Spinal cord (tissue), 10 donors: ENCODE measurements around the gene MUC5B. TPM values are rescaled to one million over a fixed set of nuclear protein-coding genes. Genes with fewer than 3 reads are reported as not detected.

ENCODE experiments used
- DNase-seq, 6 donors: peaks; one replicate each; pipeline versions ENCODE4 v3.0.0 to v3.0.0-alpha.2; 2013 to 2015; ENCODE audit warnings: low spot score in 6 of 6, low read depth in 4 of 6
- H3K27ac ChIP-seq: one replicate; pipeline ENCODE4 v1.5.1; 2013; ENCODE audit warnings: low read depth, low read length, control low read depth
- H3K27me3 ChIP-seq: one replicate; pipeline ENCODE4 v1.6.1; 2013; ENCODE audit warnings: low read length; ENCODE audit not compliant: control insufficient read depth, insufficient read depth
- H3K36me3 ChIP-seq: one replicate; pipeline ENCODE4 v1.6.1; 2013; ENCODE audit warnings: low read length; ENCODE audit not compliant: control insufficient read depth, insufficient read depth
- H3K4me1 ChIP-seq: one replicate; pipeline ENCODE4 v1.6.1; 2013; ENCODE audit warnings: low read length; ENCODE audit not compliant: control insufficient read depth, insufficient read depth
- H3K4me3 ChIP-seq: one replicate; pipeline ENCODE4 v1.5.1; 2013; ENCODE audit warnings: low read depth, low read length, control low read depth
- H3K9me3 ChIP-seq: one replicate; pipeline ENCODE4 v1.6.1; 2013; ENCODE audit warnings: low read length; ENCODE audit not compliant: control insufficient read depth, insufficient read depth
- WGBS: methylation state at CpG from one replicate; pipeline ENCODE4 v1.1.5; 2013; ENCODE audit warnings: missing lambda C conversion rate; ENCODE audit not compliant: insufficient coverage; 5-methylcytosine and 5-hydroxymethylcytosine counted together
- polyA plus RNA-seq, 2 donors: library from polyadenylated mRNA; unstranded; fragments of 120-200 nt; gene quantifications; one replicate each; pipeline ENCODE4 v1.2.1, GENCODE V29; 2013; ENCODE audit not compliant: insufficient read length in 2 of 2
- total RNA-seq, 2 donors: library from RNA; depleted of rRNA in 1 of 2; stranded (reverse); fragments of 120-200 nt in 1 of 2; fragments of >200 nt in 1 of 2; gene quantifications; one replicate each; pipeline versions ENCODE4 v1.2.3 to v1.2.4, GENCODE V29; 2013 to 2014
- donor health status: healthy.

Gene MUC5B
- total and polyA plus RNA-seq, 4 donors: 0.17 to 0.44 (median 0.21) TPM; not detected in 1

GRCh38 chr11:1271406-1271805, 48.5 kb downstream of the MUC5B start:
- H3K4me3 ChIP-seq: no peak overlapping the region
- peaks cover 20% of the 10 kb centered on the region for H3K4me1 ChIP-seq
- peaks cover 50% of the 10 kb centered on the region for H3K36me3 ChIP-seq
- no peaks in the 10 kb centered on the region for H3K27me3 ChIP-seq
- peak in 1 of 6 donors; percentile 17 for DNase-seq
- H3K9me3 ChIP-seq: no peaks in the 10 kb centered on the region
- 54% methylated on average over 5 of the region's 9 CpGs for WGBS
- peak overlapping the region; percentile 61 for H3K27ac ChIP-seq

- peaks cover 20% of the 10 kb centered on the region for H3K4me1 ChIP-seq
- H3K9me3 ChIP-seq: no peaks in the 10 kb centered on the region
- DNase-seq: no peak
- H3K27me3 ChIP-seq: no peaks in the 10 kb centered on the region
- no peak overlapping the region for H3K4me3 ChIP-seq
- peaks cover 56% of the 10 kb centered on the region for H3K36me3 ChIP-seq
- peak overlapping the region; percentile 61 for H3K27ac ChIP-seq
- WGBS: 71% methylated on average over 22 of the region's 30 CpGs
Measured at GRCh38 chr11:1271927-1272326, 49.1 kb downstream of the MUC5B start.

- H3K36me3 ChIP-seq: peaks cover 62% of the 10 kb centered on the region
- DNase-seq: peak in 1 of 6 donors; percentile 30
- no peak overlapping the region for H3K4me3 ChIP-seq
- whole genome bisulfite sequencing: 30% methylated on average over 15 of the region's 30 CpGs
- no peak overlapping the region for H3K27ac ChIP-seq
- no peaks in the 10 kb centered on the region for H3K9me3 ChIP-seq
- H3K4me1 ChIP-seq: peaks cover 20% of the 10 kb centered on the region
- no peaks in the 10 kb centered on the region for H3K27me3 ChIP-seq
Measured at GRCh38 chr11:1272531-1272930, 49.7 kb downstream of the MUC5B start.

- WGBS: 75% methylated on average over 9 of the region's 14 CpGs
- Histone ChIP-seq H3K4me3 (no peak overlapping the region), H3K9me3 (no peaks in the 10 kb centered on the region), H3K36me3 (peaks cover 80% of the 10 kb centered on the region), H3K27me3 (no peaks in the 10 kb centered on the region), H3K4me1 (peaks cover 20% of the 10 kb centered on the region), H3K27ac (no peak overlapping the region)
- DNase-seq: no peak
Measured at GRCh38 chr11:1274501-1274900, 51.6 kb downstream of the MUC5B start.

- H3K4me1 ChIP-seq: peaks cover 20% of the 10 kb centered on the region
- no peak overlapping the region for H3K4me3 ChIP-seq
- no peaks in the 10 kb centered on the region for H3K9me3 ChIP-seq
- DNase-seq: no peak
- no peak overlapping the region for H3K27ac ChIP-seq
- H3K27me3 ChIP-seq: no peaks in the 10 kb centered on the region
- WGBS: 90% methylated on average over 13 of the region's 18 CpGs
- H3K36me3 ChIP-seq: peaks cover 86% of the 10 kb centered on the region
Measured at GRCh38 chr11:1275021-1275420, 52.2 kb downstream of the MUC5B start.

- Histone ChIP-seq H3K9me3 (no peaks in the 10 kb centered on the region), H3K27me3 (no peaks in the 10 kb centered on the region), H3K4me1 (peaks cover 8% of the 10 kb centered on the region), H3K4me3 (no peak overlapping the region), H3K27ac (no peak overlapping the region), H3K36me3 (peaks cover 86% of the 10 kb centered on the region)
- DNase-seq: peak in 1 of 6 donors; percentile 13
- WGBS: 82% methylated on average over 26 of the region's 32 CpGs
Measured at GRCh38 chr11:1276041-1276790, 53.4 kb downstream of the MUC5B start.

GRCh38 chr11:1276866-1277615, 54.2 kb downstream of the MUC5B start:
- Histone ChIP-seq H3K36me3 (peaks cover 90% of the 10 kb centered on the region), H3K4me1 (peaks cover 5% of the 10 kb centered on the region), H3K27ac (no peak overlapping the region), H3K9me3 (no peaks in the 10 kb centered on the region), H3K4me3 (no peak overlapping the region), H3K27me3 (no peaks in the 10 kb centered on the region)
- DNase-seq: no peak
- 93% methylated on average over 34 of the region's 37 CpGs for WGBS

- Histone ChIP-seq H3K4me3 (no peak overlapping the region), H3K27ac (no peak overlapping the region), H3K36me3 (peaks cover 86% of the 10 kb centered on the region), H3K9me3 (no peaks in the 10 kb centered on the region), H3K4me1 (peaks cover 5% of the 10 kb centered on the region), H3K27me3 (no peaks in the 10 kb centered on the region)
- 88% methylated on average over 25 of the region's 27 CpGs for WGBS
- no peak for DNase-seq
Measured at GRCh38 chr11:1277936-1278512, 55.2 kb downstream of the MUC5B start.

GRCh38 chr11:1278766-1279673, 56.2 kb downstream of the MUC5B start:
- H3K27ac ChIP-seq: no peak overlapping the region
- no peak overlapping the region for H3K4me3 ChIP-seq
- H3K4me1 ChIP-seq: peaks cover 5% of the 10 kb centered on the region
- DNase-seq: no peak
- no peaks in the 10 kb centered on the region for H3K9me3 ChIP-seq
- peaks cover 88% of the 10 kb centered on the region for H3K36me3 ChIP-seq
- H3K27me3 ChIP-seq: no peaks in the 10 kb centered on the region
- WGBS: 97% methylated on average over 35 of the region's 40 CpGs
